Measurements from ENCODE around the gene NFATC2IP.
"Not testable (repeated sequence)": the region's sequence is repeated elsewhere in the genome, so short reads cannot be mapped to it uniquely, and the experiment has no call there.

Gene NFATC2IP

DNA sequence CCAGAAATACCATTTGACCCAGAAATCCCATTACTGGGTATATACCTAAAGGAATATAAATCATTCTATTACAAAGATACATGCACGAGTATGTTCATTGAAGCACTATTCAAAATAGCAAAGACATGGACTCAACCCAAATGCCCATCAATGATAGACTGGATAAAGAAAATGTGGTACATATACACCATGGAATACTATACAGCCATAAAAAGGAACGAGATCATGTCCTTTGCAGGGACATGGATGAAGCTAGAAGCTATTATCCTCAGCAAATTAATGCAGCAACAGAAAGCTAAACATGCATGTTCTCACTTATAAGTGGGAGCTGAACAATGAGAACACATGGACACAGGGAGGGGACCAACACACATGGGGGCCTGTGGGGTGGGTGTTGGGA is 24.5 kb upstream of the NFATC2IP start:
- not testable (repeated sequence) for DNase-seq

DNA sequence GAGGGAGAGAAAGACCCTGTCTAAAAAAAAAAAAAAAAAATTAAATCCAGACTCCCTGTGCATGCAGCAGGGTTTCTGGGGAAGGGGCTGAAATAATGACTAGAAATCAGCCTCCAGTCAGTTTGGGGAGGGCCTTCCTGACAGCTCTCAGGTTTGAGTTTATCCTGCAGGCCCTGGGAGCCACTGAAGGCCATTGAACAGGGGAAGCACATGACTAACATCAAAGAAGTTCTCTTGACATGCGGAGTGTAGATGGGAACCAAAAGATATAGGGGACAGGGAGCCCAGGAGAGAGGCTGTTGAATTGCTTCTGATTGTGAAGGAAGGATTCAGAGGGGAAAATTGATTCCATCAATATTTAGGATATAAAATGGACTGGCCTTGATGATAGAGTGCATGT is 22.9 kb upstream of the NFATC2IP start:
- no peak for DNase-seq

DNA sequence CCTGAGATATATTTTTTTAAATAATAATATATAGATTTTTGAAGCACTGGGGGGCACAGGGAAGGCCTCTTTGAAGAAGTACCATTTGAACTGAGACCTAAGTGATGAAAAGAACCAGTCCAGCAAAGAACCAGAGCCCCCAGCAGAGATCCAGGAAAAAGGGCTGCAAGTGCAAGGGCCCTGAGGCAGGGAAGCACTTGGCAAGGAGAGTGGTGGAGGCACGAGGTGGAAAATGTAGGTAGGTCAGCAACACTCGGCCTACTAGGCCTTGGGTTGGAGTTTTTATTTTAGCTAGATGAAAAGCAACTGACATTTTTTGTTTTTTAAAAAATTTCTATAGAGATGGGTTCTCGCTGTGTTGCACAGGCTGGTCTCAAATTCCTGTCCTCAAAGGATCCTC is 20.5 kb upstream of the NFATC2IP start:
- DNase-seq = no peak

GRCh38 chr16:28930652-28931051 is 20.1 kb upstream of the NFATC2IP start:
- DNase-seq = no peak

DNA sequence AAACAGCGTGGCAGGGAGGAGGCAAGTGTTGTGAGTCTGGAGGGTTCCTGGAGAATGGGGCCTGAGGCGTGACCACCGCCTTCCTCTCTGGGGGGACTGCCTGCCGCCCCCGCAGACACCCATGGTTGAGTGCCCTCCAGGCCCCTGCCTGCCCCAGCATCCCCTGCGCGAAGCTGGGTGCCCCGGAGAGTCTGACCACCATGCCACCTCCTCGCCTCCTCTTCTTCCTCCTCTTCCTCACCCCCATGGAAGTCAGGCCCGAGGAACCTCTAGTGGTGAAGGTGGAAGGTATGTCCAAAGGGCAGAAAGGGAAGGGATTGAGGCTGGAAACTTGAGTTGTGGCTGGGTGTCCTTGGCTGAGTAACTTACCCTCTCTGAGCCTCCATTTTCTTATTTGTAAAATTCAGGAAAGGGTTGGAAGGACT is 18.9 kb upstream of the NFATC2IP start, which contains the start of gene CD19:
TSS of gene CD19 (plus strand) at position 171 of the 425 bp plus-strand sequence. CDS start at position 201, 30 bp downstream.
- no peak for DNase-seq

DNA sequence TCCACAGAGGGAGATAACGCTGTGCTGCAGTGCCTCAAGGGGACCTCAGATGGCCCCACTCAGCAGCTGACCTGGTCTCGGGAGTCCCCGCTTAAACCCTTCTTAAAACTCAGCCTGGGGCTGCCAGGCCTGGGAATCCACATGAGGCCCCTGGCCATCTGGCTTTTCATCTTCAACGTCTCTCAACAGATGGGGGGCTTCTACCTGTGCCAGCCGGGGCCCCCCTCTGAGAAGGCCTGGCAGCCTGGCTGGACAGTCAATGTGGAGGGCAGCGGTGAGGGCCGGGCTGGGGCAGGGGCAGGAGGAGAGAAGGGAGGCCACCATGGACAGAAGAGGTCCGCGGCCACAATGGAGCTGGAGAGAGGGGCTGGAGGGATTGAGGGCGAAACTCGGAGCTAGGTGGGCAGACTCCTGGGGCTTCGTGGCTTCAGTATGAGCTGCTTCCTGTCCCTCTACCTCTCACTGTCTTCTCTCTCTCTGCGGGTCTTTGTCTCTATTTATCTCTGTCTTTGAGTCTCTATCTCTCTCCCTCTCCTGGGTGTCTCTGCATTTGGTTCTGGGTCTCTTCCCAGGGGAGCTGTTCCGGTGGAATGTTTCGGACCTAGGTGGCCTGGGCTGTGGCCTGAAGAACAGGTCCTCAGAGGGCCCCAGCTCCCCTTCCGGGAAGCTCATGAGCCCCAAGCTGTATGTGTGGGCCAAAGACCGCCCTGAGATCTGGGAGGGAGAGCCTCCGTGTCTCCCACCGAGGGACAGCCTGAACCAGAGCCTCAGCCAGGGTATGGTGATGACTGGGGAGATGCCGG is 18.2 kb upstream of the NFATC2IP start:
- DNase-seq = no peak

DNA sequence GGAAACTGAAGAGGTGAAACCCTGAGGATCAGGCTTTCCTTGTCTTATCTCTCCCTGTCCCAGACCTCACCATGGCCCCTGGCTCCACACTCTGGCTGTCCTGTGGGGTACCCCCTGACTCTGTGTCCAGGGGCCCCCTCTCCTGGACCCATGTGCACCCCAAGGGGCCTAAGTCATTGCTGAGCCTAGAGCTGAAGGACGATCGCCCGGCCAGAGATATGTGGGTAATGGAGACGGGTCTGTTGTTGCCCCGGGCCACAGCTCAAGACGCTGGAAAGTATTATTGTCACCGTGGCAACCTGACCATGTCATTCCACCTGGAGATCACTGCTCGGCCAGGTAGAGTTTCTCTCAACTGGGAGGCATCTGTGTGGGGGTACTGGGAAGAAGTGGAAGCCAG is 17.6 kb upstream of the NFATC2IP start:
- no peak for DNase-seq

GRCh38 chr16:28935346-28935745 is 15.4 kb upstream of the NFATC2IP start:
- DNase-seq = no peak

GRCh38 chr16:28935924-28936783 is 14.6 kb upstream of the NFATC2IP start:
- DNase-seq = peak; percentile 83

DNA sequence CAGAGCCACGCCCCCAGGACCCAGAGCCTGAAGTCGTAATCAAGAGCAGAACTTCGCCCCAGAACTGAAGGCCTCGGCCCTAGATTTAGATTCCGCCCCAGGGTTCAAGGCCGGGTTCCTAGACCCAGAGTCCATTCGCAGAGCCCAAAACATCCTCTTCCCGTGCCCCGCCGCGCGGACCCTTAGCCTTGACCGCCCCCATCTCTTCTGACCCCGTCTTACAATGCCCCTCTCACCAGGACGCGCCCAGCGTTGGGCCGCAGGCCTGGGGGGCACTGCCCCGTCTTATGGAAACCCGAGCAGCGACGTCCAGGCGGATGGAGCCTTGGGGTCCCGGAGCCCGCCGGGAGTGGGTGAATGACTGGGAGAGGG is 14.0 kb upstream of the NFATC2IP start:
- no peak for DNase-seq

- no peak for DNase-seq
These were observed 13.4 kb upstream of the NFATC2IP start for GRCh38 chr16:28937222-28937876.

DNA sequence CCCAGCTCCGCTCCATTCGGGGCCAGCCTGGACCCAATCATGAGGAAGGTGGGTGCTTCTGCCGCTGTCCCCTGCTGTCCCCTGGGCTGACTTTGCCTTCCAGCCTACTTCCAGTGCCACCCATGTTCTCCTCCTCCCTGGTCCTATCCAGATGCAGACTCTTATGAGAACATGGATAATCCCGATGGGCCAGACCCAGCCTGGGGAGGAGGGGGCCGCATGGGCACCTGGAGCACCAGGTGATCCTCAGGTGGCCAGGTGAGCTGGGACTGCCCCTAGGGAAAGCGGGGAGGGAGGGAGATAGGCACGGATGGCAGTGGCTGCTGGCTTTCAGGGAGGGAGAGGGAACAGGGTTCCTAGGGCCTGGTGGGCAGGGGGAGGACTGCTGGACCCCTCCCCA is 12.0 kb upstream of the NFATC2IP start:
- no peak for DNase-seq

GRCh38 chr16:28939825-28940224 is 10.9 kb upstream of the NFATC2IP start:
- not testable (repeated sequence) for DNase-seq

- DNase-seq = no peak
These were observed 7.5 kb upstream of the NFATC2IP start for GRCh38 chr16:28943281-28943680.

DNA sequence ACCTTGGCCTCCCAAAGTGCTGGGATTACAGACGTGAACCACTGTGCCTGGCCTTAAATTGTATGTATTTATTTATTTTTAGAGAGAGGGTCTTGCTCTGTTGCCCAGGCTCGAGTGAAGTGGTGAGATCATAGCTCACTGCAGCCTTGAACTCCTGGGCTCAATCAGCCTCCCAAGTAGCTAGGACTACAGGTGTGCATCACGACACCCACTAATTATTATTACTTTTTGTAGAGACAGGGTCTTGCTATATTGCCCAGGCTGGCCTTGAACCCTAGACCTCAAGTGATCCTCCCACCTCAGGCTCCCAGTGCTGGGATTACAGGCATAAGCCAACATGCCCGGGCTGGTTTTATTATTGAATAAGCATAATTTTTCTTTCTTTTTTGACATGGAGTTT is 4.1 kb upstream of the NFATC2IP start:
- no peak for DNase-seq

DNA sequence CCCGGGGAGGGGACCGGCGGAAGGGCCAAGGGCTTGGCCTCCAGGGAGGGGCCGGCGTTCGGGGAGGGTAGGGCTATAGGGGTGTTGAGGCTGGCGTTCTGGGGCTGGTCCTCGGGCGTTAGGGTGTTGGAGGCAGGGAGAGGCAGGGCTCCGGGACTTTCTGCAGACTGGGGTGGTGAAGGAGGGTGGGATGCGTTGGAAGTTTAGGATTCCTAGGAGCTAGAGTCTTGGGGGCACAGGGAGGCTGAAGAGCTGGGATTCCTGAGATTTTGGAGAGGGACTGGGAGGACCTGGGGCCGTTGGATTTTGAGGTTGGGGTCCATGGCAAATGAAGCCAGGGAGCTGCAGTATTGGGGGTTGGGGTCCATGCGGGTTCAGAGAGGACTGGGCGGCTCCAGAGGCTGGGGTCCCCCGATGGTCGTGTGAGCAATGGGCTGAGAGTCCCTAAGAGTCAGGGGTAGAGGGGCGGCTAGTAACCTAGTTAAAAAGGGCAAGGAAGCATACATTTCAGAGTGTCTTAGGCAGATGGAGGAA is 740 bp downstream of the NFATC2IP start:
- no peak for DNase-seq

- DNase-seq = no peak
These were observed 7.5 kb downstream of the NFATC2IP start for GRCh38 chr16:28958216-28958615.

DNA sequence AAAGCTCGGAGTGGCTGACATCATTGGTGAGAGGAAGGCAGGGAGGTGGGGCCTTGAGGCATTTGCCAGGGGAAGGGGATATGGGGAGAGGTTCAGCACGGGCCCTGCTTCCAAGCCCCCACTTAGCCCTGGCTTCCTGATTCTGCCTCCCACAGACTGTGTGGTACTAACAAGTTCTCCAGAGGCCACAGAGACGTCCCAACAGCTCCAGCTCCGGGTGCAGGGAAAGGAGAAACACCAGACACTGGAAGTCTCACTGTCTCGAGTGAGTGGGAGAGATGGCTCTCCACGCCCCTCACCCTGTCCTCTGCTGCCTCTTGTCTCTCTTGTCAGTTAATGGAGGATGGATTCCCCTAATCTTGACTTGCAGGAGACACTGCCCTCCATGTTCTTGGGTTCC is 8.1 kb downstream of the NFATC2IP start:
- no peak for DNase-seq

DNA sequence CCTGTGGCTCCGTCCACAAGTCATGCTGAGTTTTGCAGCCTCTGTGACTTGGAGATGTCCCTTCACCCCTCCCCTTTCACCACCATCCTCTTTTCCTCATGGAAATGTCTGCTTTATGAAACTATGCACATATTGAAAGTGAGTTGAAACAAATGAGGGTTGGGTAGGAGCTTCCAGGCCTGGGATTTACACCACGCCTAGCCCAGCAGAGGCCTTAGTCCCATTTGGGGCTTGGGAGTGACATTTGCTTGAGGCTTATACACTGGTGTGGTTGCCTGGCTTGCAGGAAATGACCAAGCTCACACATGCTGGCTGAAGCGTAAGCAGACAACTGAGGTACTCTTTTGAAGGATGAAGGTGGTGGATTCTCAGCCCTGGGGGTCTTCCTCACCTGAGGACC is 13.3 kb downstream of the NFATC2IP start:
- DNase-seq = no peak

GRCh38 chr16:28964496-28964895 is 13.8 kb downstream of the NFATC2IP start:
- DNase-seq = no peak

DNA sequence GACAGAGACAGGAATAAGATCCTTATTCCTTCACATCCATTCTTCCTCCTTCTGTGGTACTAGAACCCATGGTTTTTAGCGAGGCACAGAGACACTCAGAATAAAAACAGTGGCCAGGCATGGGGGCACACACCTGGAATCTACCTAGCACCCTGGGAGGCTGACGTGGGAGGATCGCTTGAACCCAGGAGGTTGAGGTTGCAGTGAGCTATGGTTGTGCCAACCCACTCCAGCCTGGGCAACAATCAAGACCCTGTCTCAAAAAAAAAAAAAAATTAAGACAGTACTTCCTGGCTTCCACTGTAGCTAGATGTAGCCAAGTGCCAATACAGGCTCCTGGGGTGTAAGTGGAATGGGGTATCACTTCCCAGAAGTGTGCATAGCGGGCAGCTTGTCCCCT is 16.4 kb downstream of the NFATC2IP start:
- no peak for DNase-seq

GRCh38 chr16:28969696-28970095 is 19.0 kb downstream of the NFATC2IP start:
- not testable (repeated sequence) for DNase-seq

GRCh38 chr16:28974007-28974436 is 23.3 kb downstream of the NFATC2IP start:
- DNase-seq = no peak

Measured in central memory CD4-positive, alpha-beta T cell (primary cell).